ENCODE results near the gene PDE5A. TPM values are rescaled to one million over a fixed set of nuclear protein-coding genes. Genes with fewer than 3 reads are reported as not detected.

Gene PDE5A
- total and polyA plus RNA-seq, 10 of the 15 experiments (the other 5 are each of a cell fraction or from before 2014, with no cell fraction given) = under 0.01 to 3.9 (median 0.26) TPM; not detected in 1

- intact Hi-C loops (cut with micrococcal nuclease; ENCODE audit: unreplicated experiment) = no loop called here
- WGBS (ENCODE audit: insufficient coverage, insufficient replicate concordance, low lambda C conversion rate, missing lambda C conversion rate) = 10% methylated on average over 4 of the region's 4 CpGs
- FAIRE-seq = no peak
Observed at GRCh38 chr4:119624356-119624755, 4.2 kb downstream of the PDE5A start.

More at GRCh38 chr4:119624356-119624755, 4.2 kb downstream of the PDE5A start:
- Histone ChIP-seq H3K27ac (ENCODE audit: control insufficient read depth, insufficient read depth) (no peak overlapping the region), H2AFZ (ENCODE audit: control insufficient read depth, low read depth, low read length) (no peak overlapping the region), H3K4me2 (ENCODE audit: control insufficient read depth, insufficient read depth) (no peak overlapping the region), H3K27me3 (replicated peaks in 1 of 2; ENCODE audit: control insufficient read depth in 2 of 2, insufficient read depth in 2 of 2, low read length in 1 of 2) (peaks cover 3 to 5% of the 10 kb centered on the region in 2 experiments; a peak in 3 of 4 replicates), H4K20me1 (ENCODE audit: control insufficient read depth, insufficient read depth) (no peaks in the 10 kb centered on the region), H3K9ac (ENCODE audit: control insufficient read depth, insufficient read depth, low read length) (no peak overlapping the region), H3K4me1 (ENCODE audit: control insufficient read depth, insufficient read depth, low read length) (peaks cover 3% of the 10 kb centered on the region), H3K79me2 (ENCODE audit: control insufficient read depth, insufficient read depth, low read length) (no peaks in the 10 kb centered on the region), H3K9me3 (replicated peaks; ENCODE audit: control insufficient read depth, insufficient read depth, low read length) (no peaks in the 10 kb centered on the region), H3K4me3 (no peak overlapping the region), H3K36me3 (ENCODE audit: control insufficient read depth in 2 of 2, insufficient read depth in 2 of 2, low read length in 1 of 2) (no peaks in the 10 kb centered on the region)
- ChIA-PET RAD21 (ENCODE audit: unreplicated experiment) (interaction anchor here (0.6 to 1.9 kb wide), 4 partner anchors 66 to 433 kb away, joined by 3 to 10 read pairs (median 3); no protein-coding TSS in a partner anchor), POLR2A (interaction anchor here (0.6 kb wide), 1 partner anchor 1350 kb away, joined by 3 read pairs; no protein-coding TSS in a partner anchor), CTCF (interaction anchor here (0.7 to 2.2 kb wide), 6 partner anchors 17 to 582 kb away, joined by 3 to 9 read pairs (median 4); no protein-coding TSS in a partner anchor), SMC1A (ENCODE audit: uncharacterized antibody, unreplicated experiment) (interaction anchor here (0.9 to 1.6 kb wide), 5 partner anchors 9 to 318 kb away, joined by 3 to 4 read pairs (median 3); no protein-coding TSS in a partner anchor)
- DNase-seq (ENCODE audit: low read depth, low spot score) = no peak
- no TSS peak for BruUV-seq (replicated peaks)
- no peak for TF ChIP-seq ZBTB40 (IDR thresholded peaks at IDR 0.05; ENCODE audit: borderline replicate concordance)
- TF ChIP-seq SKIL (IDR thresholded peaks at IDR 0.05; ENCODE audit: low read depth, poor library complexity, severe bottlenecking) = no peak
- TF ChIP-seq MTA2 (IDR thresholded peaks at IDR 0.05; ENCODE audit: low read depth) = no peak
- TF ChIP-seq ZNF622 (IDR thresholded peaks at IDR 0.05) = no peak
- no peak for TF ChIP-seq NKRF (conservative IDR thresholded peaks at IDR 0.05)
- TF ChIP-seq NFIC (IDR thresholded peaks at IDR 0.05; ENCODE audit: low read depth, low read length) = no peak
- TF ChIP-seq JUND (IDR thresholded peaks at IDR 0.05; ENCODE audit: low read depth, low read length) = no peak
- TF ChIP-seq ZNF592 (IDR thresholded peaks at IDR 0.05) = no peak
- no peak for ATAC-seq
- in situ Hi-C loops (cut with MboI) = loop anchor here (10.0 kb wide), 2 partner anchors 310 to 640 kb away; no protein-coding TSS in a partner anchor

Data from GM12878 (cell line).